Tibial nerve (tissue), 4 donors: ENCODE measurements around the gene CRYGD. TPM values are rescaled to one million over a fixed set of nuclear protein-coding genes. Genes with fewer than 3 reads are reported as not detected.

Experiments used
- total RNA-seq, 4 donors: library from RNA; depleted of rRNA; stranded (reverse); fragments of >200 nt; gene quantifications; one replicate each; pipeline ENCODE4 v1.1.0, GENCODE V29; 2016

CRYGD gene
- total RNA-seq, 4 donors from 2014 or later, result not detected

Other genes starting within 250 kb of the CRYGD start
- gene PLEKHM3, start 99.0 kb downstream of the CRYGD start, total RNA-seq, result 10 to 100 TPM; 22.0 to 29.1 (median 25.0) TPM
- not detected for gene CRYGC, start 5.3 kb upstream of the CRYGD start, total RNA-seq
- not detected for gene CRYGB, start 21.6 kb upstream of the CRYGD start, total RNA-seq
- gene CRYGA, start 39.1 kb upstream of the CRYGD start, total RNA-seq, result not detected
- gene C2orf80, start 65.5 kb upstream of the CRYGD start, total RNA-seq, result not detected
- 10 to 100 TPM; 45.7 to 68.6 (median 57.7) TPM for gene IDH1, start 130.5 kb upstream of the CRYGD start, total RNA-seq
- gene PIKFYVE, start 141.7 kb upstream of the CRYGD start, total RNA-seq, result 10 to 100 TPM; 35.3 to 48.0 (median 39.9) TPM